SU-DHL-6 (cell line): ENCODE measurements around the gene FOXK1.

Experiments used
- H2AFZ ChIP-seq: fragments of 200-600 bp; sonication (generic); 2 replicates; pipeline ENCODE4 v1.6.1; 2014; ENCODE audit warnings: low read depth, mild to moderate bottlenecking, moderate library complexity, mixed read lengths, antibody characterized with exemption, low read length; ENCODE audit not compliant: severe bottlenecking
- H3F3A ChIP-seq: fragments of 200-600 bp; shearing (Covaris generic); 2 replicates; pipeline ENCODE4 v1.6.0; 2016; ENCODE audit warnings: antibody characterized with exemption, mild to moderate bottlenecking; ENCODE audit not compliant: insufficient read depth
- H3K27ac ChIP-seq: fragments of 200-600 bp; sonication (generic); 2 replicates; pipeline ENCODE4 v1.5.1; 2016; ENCODE audit warnings: low read depth, mild to moderate bottlenecking, low read length, moderate library complexity, mixed read lengths
- H3K27me3 ChIP-seq: fragments of 200-600 bp; sonication (generic), shearing (Covaris generic); 2 replicates; pipeline ENCODE4 v1.6.0; 2014; ENCODE audit warnings: mild to moderate bottlenecking, low read length
- H3K36me3 ChIP-seq: fragments of 200-600 bp; sonication (generic); 2 replicates; pipeline ENCODE4 v1.6.1; 2014; ENCODE audit warnings: mild to moderate bottlenecking, low read length, mixed read lengths
- H3K4me2 ChIP-seq: fragments of 300-600, 200-600 bp; shearing (Covaris generic), sonication (generic); 2 replicates; pipeline ENCODE4 v1.6.0; 2014; ENCODE audit warnings: low read length, low read depth, mild to moderate bottlenecking; ENCODE audit not compliant: poor library complexity, severe bottlenecking
- H3K4me3 ChIP-seq: fragments of 200-600 bp; sonication (generic); 2 replicates; pipeline ENCODE4 v1.5.1; 2014; ENCODE audit warnings: antibody characterized with exemption, low read length, mild to moderate bottlenecking, mixed read lengths; ENCODE audit not compliant: insufficient read depth, poor library complexity, severe bottlenecking
- H3K79me2 ChIP-seq: fragments of 200-600 bp; sonication (generic); 2 replicates; pipeline ENCODE4 v1.6.1; 2014; ENCODE audit warnings: mild to moderate bottlenecking, low read length, moderate library complexity; ENCODE audit not compliant: insufficient read depth
- H3K9ac ChIP-seq: fragments of 200-600 bp; sonication (generic); 2 replicates; pipeline ENCODE4 v1.7.0; 2014; ENCODE audit warnings: mild to moderate bottlenecking, low read length
- H3K9me2 ChIP-seq: fragments of 200-600 bp; sonication (generic); replicated peaks from 2 replicates; pipeline ENCODE4 v1.6.1; 2014; ENCODE audit warnings: low read length; ENCODE audit not compliant: insufficient read depth
- H3K9me3 ChIP-seq: fragments of 200-600 bp; sonication (generic); 2 replicates; pipeline ENCODE4 v1.6.1; 2014; ENCODE audit warnings: low read length, mixed read lengths; ENCODE audit not compliant: insufficient read depth
- H4K20me1 ChIP-seq: fragments of 200-600 bp; sonication (generic); 2 replicates; pipeline ENCODE4 v1.6.1; 2014; ENCODE audit warnings: low read depth, mild to moderate bottlenecking, antibody characterized with exemption, low read length, moderate library complexity, mixed read lengths
- EZH2phosphoT487 ChIP-seq: fragments of 200-600 bp; sonication (generic), shearing (Covaris generic); conservative IDR thresholded peaks from 2 replicates; pipeline ENCODE4 v1.6.1; 2018; ENCODE audit warnings: mild to moderate bottlenecking, antibody characterized with exemption, low read length, moderate library complexity, mixed read lengths
- TF ChIP-seq, protein P1 (sequence below): fragments of 200-600 bp; sonication (generic); IDR thresholded peaks from one replicate; pipeline ENCODE4 v1.5.1; 2017; ENCODE audit warnings: antibody characterized with exemption, mild to moderate bottlenecking, low read length, moderate library complexity; ENCODE audit not compliant: insufficient read depth, poor library complexity, severe bottlenecking

FOXK1 gene

GRCh38 chr7:4718075-4718474, 36.0 kb downstream of the FOXK1 start:
- no peaks in the 10 kb centered on the region; the same call in 1 of the 2 replicates for H4K20me1 ChIP-seq

DNA sequence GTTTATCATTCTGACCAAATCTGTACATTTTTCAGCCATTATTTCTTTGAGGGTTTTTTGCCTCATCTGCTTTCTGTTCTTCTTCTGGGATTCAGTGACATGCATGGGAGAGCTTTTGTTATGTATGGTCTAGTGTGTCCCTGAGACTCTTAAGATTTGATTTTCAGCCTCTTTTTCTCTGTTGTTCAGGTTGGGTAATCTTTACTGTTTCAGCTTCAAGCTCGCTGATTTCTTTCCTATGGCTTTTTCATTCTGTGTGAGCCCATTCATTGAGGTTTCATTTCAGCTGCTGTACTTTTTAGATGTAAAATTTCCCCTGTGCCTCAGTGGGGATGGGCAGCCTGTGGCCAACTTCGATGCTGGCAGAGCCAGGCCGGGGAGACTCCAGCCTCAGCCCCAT, 38.1 kb downstream of the FOXK1 start:
- peaks cover 88% of the 10 kb centered on the region for H3K79me2 ChIP-seq
- TF ChIP-seq, protein P1, sequence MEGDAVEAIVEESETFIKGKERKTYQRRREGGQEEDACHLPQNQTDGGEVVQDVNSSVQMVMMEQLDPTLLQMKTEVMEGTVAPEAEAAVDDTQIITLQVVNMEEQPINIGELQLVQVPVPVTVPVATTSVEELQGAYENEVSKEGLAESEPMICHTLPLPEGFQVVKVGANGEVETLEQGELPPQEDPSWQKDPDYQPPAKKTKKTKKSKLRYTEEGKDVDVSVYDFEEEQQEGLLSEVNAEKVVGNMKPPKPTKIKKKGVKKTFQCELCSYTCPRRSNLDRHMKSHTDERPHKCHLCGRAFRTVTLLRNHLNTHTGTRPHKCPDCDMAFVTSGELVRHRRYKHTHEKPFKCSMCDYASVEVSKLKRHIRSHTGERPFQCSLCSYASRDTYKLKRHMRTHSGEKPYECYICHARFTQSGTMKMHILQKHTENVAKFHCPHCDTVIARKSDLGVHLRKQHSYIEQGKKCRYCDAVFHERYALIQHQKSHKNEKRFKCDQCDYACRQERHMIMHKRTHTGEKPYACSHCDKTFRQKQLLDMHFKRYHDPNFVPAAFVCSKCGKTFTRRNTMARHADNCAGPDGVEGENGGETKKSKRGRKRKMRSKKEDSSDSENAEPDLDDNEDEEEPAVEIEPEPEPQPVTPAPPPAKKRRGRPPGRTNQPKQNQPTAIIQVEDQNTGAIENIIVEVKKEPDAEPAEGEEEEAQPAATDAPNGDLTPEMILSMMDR: no peak

More at GRCh38 chr7:4718075-4718474, 36.0 kb downstream of the FOXK1 start:
- no peaks in the 10 kb centered on the region for H3F3A ChIP-seq
- H2AFZ ChIP-seq: no peak overlapping the region
- H3K9me3 ChIP-seq: no peaks in the 10 kb centered on the region
- no peak overlapping the region for H3K27ac ChIP-seq
- TF ChIP-seq, protein P1: no peak
- no peak for TF ChIP-seq EZH2phosphoT487
- H3K9ac ChIP-seq: no peak overlapping the region
- H3K9me2 ChIP-seq: no peaks in the 10 kb centered on the region
- no peak overlapping the region for H3K4me2 ChIP-seq
- H3K27me3 ChIP-seq: no peaks in the 10 kb centered on the region
- H3K36me3 ChIP-seq: no peaks in the 10 kb centered on the region
- H3K79me2 ChIP-seq: peaks cover 91% of the 10 kb centered on the region
- no peak overlapping the region for H3K4me3 ChIP-seq

GRCh38 chr7:4722308-4722707, 40.2 kb downstream of the FOXK1 start:
- Histone ChIP-seq H3K9me2 (no peaks in the 10 kb centered on the region), H3K27ac (no peak overlapping the region), H3F3A (no peaks in the 10 kb centered on the region), H3K4me2 (no peak overlapping the region), H2AFZ (no peak overlapping the region), H3K36me3 (no peaks in the 10 kb centered on the region), H4K20me1 (no peaks in the 10 kb centered on the region), H3K9me3 (no peaks in the 10 kb centered on the region), H3K4me3 (no peak overlapping the region), H3K79me2 (peaks cover 71% of the 10 kb centered on the region), H3K27me3 (no peaks in the 10 kb centered on the region), H3K9ac (no peak overlapping the region)
- no peak for TF ChIP-seq EZH2phosphoT487
- TF ChIP-seq, protein P1: no peak

More for the DNA sequence above, 38.1 kb downstream of the FOXK1 start:
- Histone ChIP-seq H3F3A (no peaks in the 10 kb centered on the region), H3K4me2 (no peak overlapping the region), H4K20me1 (no peaks in the 10 kb centered on the region), H3K27me3 (no peaks in the 10 kb centered on the region), H3K4me3 (no peak overlapping the region), H3K27ac (no peak overlapping the region), H2AFZ (no peak overlapping the region), H3K9me3 (no peaks in the 10 kb centered on the region), H3K36me3 (no peaks in the 10 kb centered on the region), H3K9me2 (no peaks in the 10 kb centered on the region), H3K9ac (no peak overlapping the region)
